IPS-15b (cell line): Measurements from ENCODE around the gene RNASE7.

Source experiments
- H3K27me3 ChIP-seq: one replicate; pipeline ENCODE4 v1.6.1; 2013; ENCODE audit warnings: low read length; ENCODE audit not compliant: control insufficient read depth, insufficient read depth
- H3K36me3 ChIP-seq: one replicate; pipeline ENCODE4 v1.6.1; 2013; ENCODE audit warnings: low read length; ENCODE audit not compliant: control insufficient read depth, insufficient read depth
- H3K4me1 ChIP-seq: one replicate; pipeline ENCODE4 v1.6.1; 2013; ENCODE audit warnings: mild to moderate bottlenecking, low read length; ENCODE audit not compliant: control insufficient read depth, insufficient read depth
- H3K4me3 ChIP-seq: one replicate; pipeline ENCODE4 v1.5.1; 2013; ENCODE audit warnings: low read depth, low read length
- H3K9ac ChIP-seq: one replicate; pipeline ENCODE4 v1.6.1; 2013; ENCODE audit warnings: low read depth, mild to moderate bottlenecking, low read length
- H3K9me3 ChIP-seq: one replicate; pipeline ENCODE4 v1.6.1; 2013; ENCODE audit warnings: mild to moderate bottlenecking, low read length; ENCODE audit not compliant: control insufficient read depth, insufficient read depth

The RNASE7 gene

GRCh38 chr14:21053184-21054122 is 11.3 kb downstream of the RNASE7 start:
- Histone ChIP-seq H3K9me3 (no peaks in the 10 kb centered on the region), H3K36me3 (no peaks in the 10 kb centered on the region), H3K9ac (no peak overlapping the region), H3K27me3 (peaks cover 3% of the 10 kb centered on the region), H3K4me3 (no peak overlapping the region), H3K4me1 (no peaks in the 10 kb centered on the region)

GRCh38 chr14:21054123-21054767 is 12.1 kb downstream of the RNASE7 start:
- no peaks in the 10 kb centered on the region for H3K9me3 ChIP-seq
- H3K36me3 ChIP-seq = no peaks in the 10 kb centered on the region
- no peak overlapping the region for H3K9ac ChIP-seq
- H3K4me1 ChIP-seq = no peaks in the 10 kb centered on the region
- H3K4me3 ChIP-seq = no peak overlapping the region
- peaks cover 3% of the 10 kb centered on the region for H3K27me3 ChIP-seq

DNA sequence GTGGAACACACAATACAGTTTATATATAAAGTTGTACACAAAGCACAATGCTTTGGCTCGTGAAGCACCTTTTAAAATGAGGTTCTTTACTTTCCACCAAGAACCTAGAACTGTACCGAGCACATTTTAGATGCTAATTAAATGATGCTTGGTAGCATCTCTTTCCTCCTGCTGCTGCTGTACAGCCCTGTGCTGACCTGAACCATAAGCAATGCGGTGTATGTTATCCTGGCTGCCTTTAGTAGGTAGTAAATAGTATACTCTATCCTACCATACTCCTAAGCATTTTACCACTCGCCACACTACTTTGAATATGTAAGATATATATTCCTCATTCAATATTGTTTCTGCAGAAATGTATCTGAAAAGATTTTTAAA is 12.6 kb downstream of the RNASE7 start:
- no peak overlapping the region for H3K4me3 ChIP-seq
- peaks cover 3% of the 10 kb centered on the region for H3K27me3 ChIP-seq
- H3K36me3 ChIP-seq = no peaks in the 10 kb centered on the region
- H3K9me3 ChIP-seq = no peaks in the 10 kb centered on the region
- no peaks in the 10 kb centered on the region for H3K4me1 ChIP-seq
- no peak overlapping the region for H3K9ac ChIP-seq

- peaks cover 3% of the 10 kb centered on the region for H3K27me3 ChIP-seq
- H3K9ac ChIP-seq = no peak overlapping the region
- H3K36me3 ChIP-seq = no peaks in the 10 kb centered on the region
- H3K4me3 ChIP-seq = no peak overlapping the region
- no peaks in the 10 kb centered on the region for H3K9me3 ChIP-seq
- no peaks in the 10 kb centered on the region for H3K4me1 ChIP-seq
These were observed 13.4 kb downstream of the RNASE7 start for GRCh38 chr14:21055432-21056117.

GRCh38 chr14:21056520-21057163 is 14.5 kb downstream of the RNASE7 start:
- no peaks in the 10 kb centered on the region for H3K36me3 ChIP-seq
- H3K4me1 ChIP-seq = no peaks in the 10 kb centered on the region
- no peak overlapping the region for H3K4me3 ChIP-seq
- H3K9me3 ChIP-seq = no peaks in the 10 kb centered on the region
- no peak overlapping the region for H3K9ac ChIP-seq
- peaks cover 3% of the 10 kb centered on the region for H3K27me3 ChIP-seq

DNA sequence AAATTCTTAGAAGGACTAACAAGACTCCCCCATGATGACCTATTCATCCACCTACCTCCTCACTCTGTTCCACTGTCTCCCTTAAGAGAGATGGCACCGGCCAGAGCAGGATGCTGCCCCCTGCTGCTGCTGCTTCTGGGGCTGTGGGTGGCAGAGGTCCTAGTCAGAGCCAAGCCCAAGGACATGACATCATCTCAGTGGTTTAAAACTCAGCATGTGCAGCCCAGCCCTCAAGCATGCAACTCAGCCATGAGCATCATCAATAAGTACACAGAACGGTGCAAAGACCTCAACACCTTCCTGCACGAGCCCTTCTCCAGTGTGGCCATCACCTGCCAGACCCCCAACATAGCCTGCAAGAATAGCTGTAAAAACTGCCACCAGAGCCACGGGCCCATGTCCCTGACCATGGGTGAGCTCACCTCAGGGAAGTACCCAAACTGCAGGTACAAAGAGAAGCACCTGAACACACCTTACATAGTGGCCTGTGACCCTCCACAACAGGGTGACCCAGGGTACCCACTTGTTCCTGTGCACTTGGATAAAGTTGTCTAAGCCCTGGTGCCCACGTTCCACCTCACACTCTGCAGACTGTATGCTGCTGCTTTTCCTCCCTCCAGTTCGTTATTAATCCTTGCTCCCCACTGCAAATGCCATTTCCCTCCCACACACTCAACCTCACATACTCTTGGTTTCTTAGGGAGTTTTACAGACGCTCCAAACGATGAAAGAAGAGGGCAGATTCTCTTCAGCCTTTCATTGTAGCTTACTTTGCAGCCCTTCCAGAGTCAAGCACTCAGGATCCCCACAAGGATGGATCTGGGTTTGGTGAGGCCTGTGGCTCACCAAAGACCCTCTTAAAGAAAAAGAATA is 15.9 kb downstream of the RNASE7 start, which contains the start of gene RNASE8:
RNASE8 (plus strand) TSS at position 20 of the 873 bp plus-strand sequence; CDS start at position 91, 71 bp downstream.
- no peak within 1 kb of the TSS for H3K9ac ChIP-seq
- H3K27me3 ChIP-seq = peaks cover 3% of the 10 kb centered on the region
- H3K4me3 ChIP-seq = no peak within 1 kb of the TSS
- no peaks in the 10 kb centered on the region for H3K4me1 ChIP-seq
- H3K9me3 ChIP-seq = no peaks in the 10 kb centered on the region
- H3K36me3 ChIP-seq = no peaks in the 10 kb centered on the region

DNA sequence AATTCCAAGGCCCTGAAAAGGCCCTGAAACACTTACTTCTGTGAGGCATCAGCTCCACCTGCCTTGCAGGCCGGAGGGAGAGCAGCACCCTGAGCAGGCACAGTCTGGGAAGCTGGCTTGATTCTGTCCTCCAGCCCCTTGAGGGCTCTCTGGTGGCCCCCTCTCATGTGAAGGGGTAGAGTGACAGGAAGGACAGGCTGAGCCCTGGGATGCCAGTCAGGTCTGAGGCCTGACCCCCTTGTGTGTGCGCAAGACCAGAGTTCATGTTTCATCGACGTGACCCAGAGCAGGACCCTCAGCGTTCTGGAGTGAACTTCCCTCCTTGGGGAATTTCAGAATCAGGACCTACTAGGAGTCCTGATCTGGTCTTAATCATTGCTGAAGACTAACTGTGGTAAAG is 16.7 kb downstream of the RNASE7 start:
- H3K4me3 ChIP-seq = no peak overlapping the region
- no peak overlapping the region for H3K9ac ChIP-seq
- H3K9me3 ChIP-seq = no peaks in the 10 kb centered on the region
- peaks cover 3% of the 10 kb centered on the region for H3K27me3 ChIP-seq
- no peaks in the 10 kb centered on the region for H3K4me1 ChIP-seq
- no peaks in the 10 kb centered on the region for H3K36me3 ChIP-seq

- H3K36me3 ChIP-seq = no peaks in the 10 kb centered on the region
- H3K4me3 ChIP-seq = no peak overlapping the region
- no peak overlapping the region for H3K9ac ChIP-seq
- H3K27me3 ChIP-seq = peaks cover 3% of the 10 kb centered on the region
- no peaks in the 10 kb centered on the region for H3K4me1 ChIP-seq
- H3K9me3 ChIP-seq = no peaks in the 10 kb centered on the region
These were observed 17.9 kb downstream of the RNASE7 start for GRCh38 chr14:21059842-21060613.

GRCh38 chr14:21060614-21061346 is 18.6 kb downstream of the RNASE7 start:
- Histone ChIP-seq H3K36me3 (no peaks in the 10 kb centered on the region), H3K27me3 (peaks cover 3% of the 10 kb centered on the region), H3K9me3 (no peaks in the 10 kb centered on the region), H3K4me1 (no peaks in the 10 kb centered on the region), H3K4me3 (no peak overlapping the region), H3K9ac (no peak overlapping the region)

DNA sequence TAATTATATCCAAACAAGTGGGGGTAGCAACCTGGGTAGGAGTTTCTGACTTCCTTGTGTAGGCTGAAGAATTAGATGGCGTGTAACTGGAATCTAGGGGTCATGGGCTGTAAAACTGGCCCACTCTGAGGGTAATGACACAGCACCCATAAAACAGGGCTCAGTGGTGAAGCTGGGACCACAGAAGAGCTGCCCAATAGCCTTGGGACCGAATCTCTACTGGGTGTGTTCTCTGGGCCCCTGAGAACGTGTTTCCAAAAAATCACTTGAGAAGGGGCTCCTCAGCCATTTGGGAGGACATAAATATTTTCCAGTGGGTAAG is 19.1 kb downstream of the RNASE7 start:
- Histone ChIP-seq H3K9ac (no peak overlapping the region), H3K9me3 (no peaks in the 10 kb centered on the region), H3K27me3 (peaks cover 5% of the 10 kb centered on the region), H3K4me1 (no peaks in the 10 kb centered on the region), H3K36me3 (no peaks in the 10 kb centered on the region), H3K4me3 (no peak overlapping the region)
